Forelimb muscle (tissue), 1 donor: ENCODE data around the gene NKD1. TPM values are rescaled to one million over a fixed set of nuclear protein-coding genes. Genes with fewer than 3 reads are reported as not detected.

Experiments
- DNase-seq: peaks from one replicate; pipeline ENCODE4 v3.0.0-alpha.2; 2013; ENCODE audit warnings: low read depth
- polyA plus RNA-seq: library from polyadenylated mRNA; unstranded; fragments of 120-200 nt; gene quantifications from one replicate; pipeline ENCODE4 v1.2.1, GENCODE V29; 2013; ENCODE audit not compliant: insufficient read length

Gene NKD1
- polyA plus RNA-seq, 1 donor: 9.0 TPM

- DNase-seq: no peak
These were observed 146.0 kb downstream of the NKD1 start for GRCh38 chr16:50694206-50694605.

- DNase-seq: no peak
These were observed 147.1 kb downstream of the NKD1 start for GRCh38 chr16:50695017-50696000.

- DNase-seq: no peak
These were observed 147.9 kb downstream of the NKD1 start for GRCh38 chr16:50696126-50696525.

GRCh38 chr16:50696575-50697420 lies 148.6 kb downstream of the NKD1 start:
- DNase-seq: no peak

GRCh38 chr16:50697421-50697715 lies 149.2 kb downstream of the NKD1 start:
- no peak for DNase-seq

GRCh38 chr16:50697881-50698767 lies 149.9 kb downstream of the NKD1 start:
- no peak for DNase-seq

Other genes starting within 250 kb of the NKD1 start
- 61.6 TPM for gene BRD7, start 179.4 kb upstream of the NKD1 start, polyA plus RNA-seq
- 1.6 TPM for gene SNX20, start 132.9 kb downstream of the NKD1 start, polyA plus RNA-seq
- 1.4 TPM for gene NOD2, start 145.2 kb downstream of the NKD1 start, polyA plus RNA-seq
- gene CYLD, start 193.7 kb downstream of the NKD1 start, polyA plus RNA-seq: 26.8 TPM